VCaP (cell line): Measurements from ENCODE around the gene ABHD12B.

ENCODE experiments used
- H3K27ac ChIP-seq: fragments of 450-650 bp; 2 replicates; pipeline ENCODE4 v1.5.1; 2017
- TF ChIP-seq, protein P1 (sequence below): fragments of 450-650 bp; conservative IDR thresholded peaks from 2 replicates; pipeline ENCODE4 v1.5.1; 2017; ENCODE audit warnings: mild to moderate bottlenecking, moderate library complexity

The ABHD12B gene

DNA sequence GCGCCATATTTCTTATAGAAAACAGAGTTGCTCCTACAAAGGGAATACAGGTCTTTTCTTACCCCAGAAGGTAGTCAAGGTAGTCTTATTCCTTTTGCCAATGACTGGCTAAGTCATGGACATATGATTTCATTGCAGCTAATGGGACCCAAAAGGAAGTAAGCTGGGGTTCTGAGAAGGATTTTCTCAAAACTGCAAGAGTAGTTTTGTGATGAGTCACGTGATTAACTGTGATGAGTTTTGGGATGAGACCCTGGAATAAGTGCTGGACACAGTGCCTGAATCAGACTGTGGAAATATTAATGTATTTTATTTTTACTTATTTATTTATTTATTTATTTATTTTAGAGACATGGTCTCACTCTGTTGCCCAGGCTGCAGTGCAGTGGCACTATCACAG is 27.5 kb upstream of the ABHD12B start:
- TF ChIP-seq, protein P1, sequence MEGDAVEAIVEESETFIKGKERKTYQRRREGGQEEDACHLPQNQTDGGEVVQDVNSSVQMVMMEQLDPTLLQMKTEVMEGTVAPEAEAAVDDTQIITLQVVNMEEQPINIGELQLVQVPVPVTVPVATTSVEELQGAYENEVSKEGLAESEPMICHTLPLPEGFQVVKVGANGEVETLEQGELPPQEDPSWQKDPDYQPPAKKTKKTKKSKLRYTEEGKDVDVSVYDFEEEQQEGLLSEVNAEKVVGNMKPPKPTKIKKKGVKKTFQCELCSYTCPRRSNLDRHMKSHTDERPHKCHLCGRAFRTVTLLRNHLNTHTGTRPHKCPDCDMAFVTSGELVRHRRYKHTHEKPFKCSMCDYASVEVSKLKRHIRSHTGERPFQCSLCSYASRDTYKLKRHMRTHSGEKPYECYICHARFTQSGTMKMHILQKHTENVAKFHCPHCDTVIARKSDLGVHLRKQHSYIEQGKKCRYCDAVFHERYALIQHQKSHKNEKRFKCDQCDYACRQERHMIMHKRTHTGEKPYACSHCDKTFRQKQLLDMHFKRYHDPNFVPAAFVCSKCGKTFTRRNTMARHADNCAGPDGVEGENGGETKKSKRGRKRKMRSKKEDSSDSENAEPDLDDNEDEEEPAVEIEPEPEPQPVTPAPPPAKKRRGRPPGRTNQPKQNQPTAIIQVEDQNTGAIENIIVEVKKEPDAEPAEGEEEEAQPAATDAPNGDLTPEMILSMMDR: no peak
- H3K27ac ChIP-seq: no peak overlapping the region

DNA sequence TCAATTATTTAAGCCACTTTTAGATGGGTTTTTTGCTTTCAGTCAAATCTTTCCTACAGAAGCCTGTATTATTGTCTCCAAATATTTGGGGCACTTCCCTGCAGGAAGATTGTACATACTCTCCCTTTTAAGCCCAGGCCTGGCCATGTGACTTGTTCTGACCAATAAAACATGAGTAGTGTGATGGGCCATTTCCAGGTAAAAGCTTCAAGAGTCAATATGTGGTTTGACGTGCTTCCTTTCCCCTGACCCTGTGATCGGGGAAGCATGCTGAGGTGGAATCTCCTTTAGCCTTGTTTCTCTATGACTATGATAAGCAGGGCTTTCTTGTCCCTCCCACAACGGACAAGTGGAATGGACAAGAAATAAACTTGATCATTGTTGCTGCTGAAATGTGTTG is 26.7 kb upstream of the ABHD12B start:
- no peak overlapping the region for H3K27ac ChIP-seq
- TF ChIP-seq, protein P1: no peak

DNA sequence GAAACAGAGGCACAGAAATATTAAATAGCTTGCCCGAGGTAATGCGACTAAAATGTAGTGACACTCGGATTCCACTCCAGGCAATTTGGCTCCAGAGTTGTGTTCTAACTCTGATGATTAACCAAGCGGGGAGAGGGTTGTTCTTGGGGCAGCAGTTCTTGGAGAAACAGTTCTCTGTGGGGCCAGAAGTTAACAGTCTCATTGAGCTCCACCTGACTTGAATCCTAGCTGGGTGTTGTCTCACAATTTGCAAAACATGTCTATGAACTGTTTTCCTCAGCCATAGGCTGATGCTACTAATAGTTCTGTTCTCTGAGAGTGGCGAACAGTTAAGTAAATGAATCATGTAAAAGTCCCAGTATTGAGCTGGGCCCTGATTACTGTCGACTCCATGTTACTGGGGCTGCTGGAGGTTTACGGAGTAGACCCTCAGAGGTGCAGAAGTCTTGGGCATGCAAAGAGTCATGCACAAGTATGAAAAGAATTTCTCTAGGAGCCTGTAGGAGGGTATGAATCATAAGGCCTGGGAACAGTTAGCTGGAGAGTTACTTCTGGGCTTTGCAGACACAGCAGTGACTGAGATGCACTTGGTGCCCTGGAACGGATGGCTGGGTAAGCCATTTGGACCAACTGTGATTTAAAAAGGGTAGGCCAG is 25.5 kb upstream of the ABHD12B start:
- TF ChIP-seq, protein P1: no peak
- no peak overlapping the region for H3K27ac ChIP-seq

DNA sequence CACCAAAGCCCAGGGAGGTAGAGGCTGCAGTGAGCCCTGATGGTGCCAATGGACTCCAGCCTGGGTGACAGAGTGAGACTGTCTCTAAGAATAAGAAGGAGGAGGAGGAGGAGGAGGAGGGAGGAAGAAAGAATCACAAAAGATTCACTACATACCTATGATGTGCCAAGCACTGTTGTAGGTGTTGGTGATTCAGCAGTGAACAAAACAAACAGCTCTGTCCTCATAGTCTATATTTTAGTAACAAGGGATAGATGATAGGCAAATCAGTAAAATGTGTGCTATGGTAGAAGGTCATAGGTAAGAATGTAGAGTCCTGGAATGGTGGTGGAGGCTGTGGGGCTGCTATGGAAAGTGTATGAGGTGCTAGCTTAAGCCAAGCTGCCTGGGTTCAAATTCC is 18.0 kb upstream of the ABHD12B start:
- TF ChIP-seq, protein P1: no peak

DNA sequence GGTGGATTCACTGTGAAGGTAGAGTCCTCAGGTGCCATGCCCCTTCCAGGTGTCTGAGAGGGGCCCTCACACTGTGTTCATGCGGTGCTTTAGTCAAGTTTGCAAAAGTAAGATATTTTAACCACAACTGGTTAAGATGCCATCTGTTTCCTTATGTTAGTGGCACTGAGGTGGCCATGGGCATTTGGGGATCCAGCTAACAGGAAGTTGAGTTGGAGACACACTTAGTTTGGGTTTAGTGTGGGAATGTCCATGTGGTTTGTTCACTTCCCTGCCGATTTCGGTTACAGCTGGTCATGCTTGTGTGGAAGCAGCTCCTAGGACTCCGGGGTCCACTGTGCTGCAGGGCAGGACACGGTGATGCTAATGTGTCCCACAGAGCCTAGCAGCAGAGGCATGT is 17.3 kb upstream of the ABHD12B start:
- no peak overlapping the region for H3K27ac ChIP-seq
- TF ChIP-seq, protein P1: no peak

More for the DNA sequence above, 18.0 kb upstream of the ABHD12B start:
- H3K27ac ChIP-seq: no peak overlapping the region

DNA sequence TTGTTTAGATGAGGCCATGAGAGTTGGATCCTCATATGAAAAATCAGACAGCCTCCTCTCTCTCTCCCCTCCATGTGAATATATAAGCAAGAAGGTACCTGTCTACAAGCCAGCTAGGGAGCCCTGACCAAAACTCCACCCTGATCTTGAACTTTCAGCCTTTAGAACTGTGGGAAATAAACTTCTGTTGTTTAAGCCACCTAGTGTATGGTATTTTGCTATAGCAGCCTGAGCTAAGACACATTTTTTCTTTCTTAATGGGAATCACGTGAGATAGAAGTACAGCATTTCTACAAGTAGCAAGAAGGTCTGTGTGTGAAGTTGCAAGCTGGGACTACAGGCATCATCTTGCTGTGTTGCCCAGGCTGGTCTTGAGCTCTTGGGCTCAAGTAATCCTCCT is 16.3 kb upstream of the ABHD12B start:
- TF ChIP-seq, protein P1: no peak
- no peak overlapping the region for H3K27ac ChIP-seq

DNA sequence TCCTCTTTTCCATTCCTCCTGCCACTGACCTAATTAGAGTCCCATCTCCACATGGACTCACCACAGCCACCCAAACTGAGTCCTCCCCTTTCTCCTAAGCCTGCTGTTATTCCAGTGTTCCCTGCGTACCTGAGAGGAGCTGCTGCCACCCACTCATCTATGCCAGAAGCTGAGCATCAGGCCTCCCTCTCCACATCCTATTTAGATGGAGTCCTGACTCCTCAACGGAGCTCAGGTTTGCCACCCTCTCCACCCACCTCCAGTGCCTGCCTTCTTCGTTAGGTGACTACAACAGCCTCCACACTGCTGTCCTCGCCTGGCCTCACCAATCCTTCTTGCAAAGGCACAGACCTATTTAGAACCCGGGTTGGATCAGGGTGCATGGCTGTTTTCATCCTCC is 15.2 kb upstream of the ABHD12B start:
- H3K27ac ChIP-seq: no peak overlapping the region
- TF ChIP-seq, protein P1: no peak
